HepG2 (cell line): ENCODE results near the gene CDC34. TPM values are rescaled to one million over a fixed set of nuclear protein-coding genes. Genes with fewer than 3 reads are reported as not detected.

Experiments
- ATAC-seq: fragments of 200-7000 bp; cut with Tn5 transposase; 3 replicates; pipeline ENCODE4 v1.9.1; 2020; ENCODE audit warnings: mild to moderate bottlenecking, moderate library complexity
- BruUV-seq: library from RNA; stranded (reverse); fragments of 400-500 nt; replicated peaks from 2 replicates; lab custom pipeline; 2021; lab: Mats Ljungman, UMichigan
- CTCF ChIA-PET: fragments of 300-600 bp; formaldehyde crosslinking; extraction: SDS; loops from one replicate; lab custom pipeline; 2021; ENCODE audit warnings: low total read pairs, inconsistent platforms, low intra/inter-chr PET ratio; lab: Yijun Ruan, JAX
- POLR2A ChIA-PET: fragments of 350-600 bp; sonication (Branson Sonifier 250); formaldehyde crosslinking; loops from one replicate; lab custom pipeline; 2020; ENCODE audit warnings: antibody characterized with exemption, inconsistent platforms; lab: Yijun Ruan, JAX
- DNase-seq: peaks from one replicate; pipeline ENCODE4 v3.0.0-alpha.2; 2015; ENCODE audit warnings: low spot score
- FAIRE-seq: peaks from 3 replicates; lab custom pipeline; 2011; peaks lifted over from hg19 to GRCh38; lab: Jason Lieb, UNC
- H2AFZ ChIP-seq: one replicate; pipeline ENCODE4 v1.6.1; 2011; ENCODE audit warnings: low read length, inconsistent platforms
- H3K27ac ChIP-seq: fragments of 300-600 bp; 3 replicates; pipeline ENCODE4 v1.8.0; 2011; ENCODE audit warnings: mixed run types, mild to moderate bottlenecking, mixed read lengths, low read length, inconsistent platforms; ENCODE audit not compliant: insufficient read depth; ENCODE audit errors: extremely low read length
- H3K27me3 ChIP-seq, 2 experiments: fragments of 200-600 bp in 1 of 2; 2 replicates in 1 of 2; 3 replicates in 1 of 2; pipeline versions ENCODE4 v1.6.0 to v1.8.0; 2011; ENCODE audit warnings: low read length in 2 of 2, mild to moderate bottlenecking in 2 of 2, moderate library complexity in 2 of 2, inconsistent platforms in 1 of 2; ENCODE audit not compliant: insufficient read depth in 2 of 2, control insufficient read depth in 1 of 2
- H3K36me3 ChIP-seq, 2 experiments: fragments of 200-600 bp in 1 of 2; replicated peaks in 1 of 2; 2 replicates in 1 of 2; 3 replicates in 1 of 2; pipeline versions ENCODE4 v1.5.1 to v1.8.0; 2011; ENCODE audit warnings: low read length in 2 of 2, inconsistent platforms in 1 of 2; ENCODE audit not compliant: insufficient read depth in 2 of 2, control insufficient read depth in 1 of 2
- H3K4me1 ChIP-seq: 2 replicates; pipeline ENCODE4 v1.5.1; 2012; ENCODE audit warnings: low read length, inconsistent platforms; ENCODE audit not compliant: insufficient read depth
- H3K4me2 ChIP-seq: 2 replicates; pipeline ENCODE4 v1.6.0; 2011; ENCODE audit warnings: low read depth, low read length, inconsistent platforms
- H3K4me3 ChIP-seq, 3 experiments: fragments of 200-600 bp in 1 of 3; sonication (generic), shearing (Covaris generic) in 1 of 3; replicated peaks in 1 of 3; 2 replicates each; pipeline ENCODE4 v1.5.1; 2011 to 2016; ENCODE audit warnings: low read length in 3 of 3, inconsistent platforms in 2 of 3, low read depth in 2 of 3, mild to moderate bottlenecking in 2 of 3, control low read depth in 1 of 3, mixed read lengths in 1 of 3; ENCODE audit not compliant: insufficient read depth in 1 of 3
- H3K79me2 ChIP-seq: one replicate; pipeline ENCODE4 v1.6.1; 2011; ENCODE audit warnings: low read length, inconsistent platforms; ENCODE audit not compliant: insufficient read depth
- H3K9ac ChIP-seq: 2 replicates; pipeline ENCODE4 v1.6.0; 2011; ENCODE audit warnings: mild to moderate bottlenecking, low read depth, low read length, inconsistent platforms; ENCODE audit not compliant: insufficient read depth
- H3K9me3 ChIP-seq: 2 replicates; pipeline ENCODE4 v1.5.1; 2012; ENCODE audit warnings: mild to moderate bottlenecking, low read length
- H4K20me1 ChIP-seq: 2 replicates; pipeline ENCODE4 v1.6.0; 2011; ENCODE audit warnings: inconsistent platforms, mild to moderate bottlenecking, low read length, moderate library complexity; ENCODE audit not compliant: insufficient read depth
- EZH2 ChIP-seq: conservative IDR thresholded peaks from 2 replicates; pipeline ENCODE4 v1.6.1; 2012; ENCODE audit warnings: mild to moderate bottlenecking, low read depth, low read length, moderate library complexity
- FOXA1 ChIP-seq, 2 experiments: fragments of 450-650 bp in 1 of 2; sonication (generic) in 1 of 2; formaldehyde crosslinking in 1 of 2; IDR thresholded peaks; 2 replicates each; pipeline versions ENCODE4 v1.4.0 to v1.6.1; 2016 to 2020; ENCODE audit warnings: missing genetic modification reagents in 1 of 2
- MTA1 ChIP-seq: sonication (generic); formaldehyde crosslinking; IDR thresholded peaks from 2 replicates; pipeline ENCODE4 v1.4.0; 2020; ENCODE audit warnings: missing genetic modification reagents, mild to moderate bottlenecking, borderline replicate concordance
- MXI1 ChIP-seq: IDR thresholded peaks from 3 replicates; pipeline ENCODE4 v1.6.1; 2012; ENCODE audit warnings: low read depth, low read length, inconsistent platforms, borderline replicate concordance
- NFAT5 ChIP-seq: sonication (generic); formaldehyde crosslinking; IDR thresholded peaks from 2 replicates; pipeline ENCODE4 v1.4.0; 2020; ENCODE audit warnings: missing genetic modification reagents
- NR2F6 ChIP-seq, 2 experiments: IDR thresholded peaks; 2 replicates each; pipeline ENCODE4 v1.6.1; 2016; ENCODE audit warnings: antibody characterized with exemption in 1 of 2, mild to moderate bottlenecking in 1 of 2
- ONECUT2 ChIP-seq: sonication (generic); formaldehyde crosslinking; IDR thresholded peaks from 2 replicates; pipeline ENCODE4 v1.4.0; 2020; ENCODE audit warnings: missing genetic modification reagents
- SAFB2 ChIP-seq: sonication (generic); formaldehyde crosslinking; IDR thresholded peaks from 2 replicates; pipeline ENCODE4 v1.5.1; 2020; ENCODE audit warnings: missing genetic modification reagents, low read depth, mild to moderate bottlenecking, borderline replicate concordance
- TOPORS ChIP-seq: sonication (generic); formaldehyde crosslinking; IDR thresholded peaks from 2 replicates; pipeline ENCODE4 v1.8.0; 2023; ENCODE audit warnings: mild to moderate bottlenecking, missing genetic modification reagents
- ZFY ChIP-seq: sonication (generic); formaldehyde crosslinking; IDR thresholded peaks from 2 replicates; pipeline ENCODE4 v1.4.0; 2020; ENCODE audit warnings: missing genetic modification reagents
- ZNF263 ChIP-seq: sonication (generic); formaldehyde crosslinking; IDR thresholded peaks from 2 replicates; pipeline ENCODE4 v1.4.0; 2020; ENCODE audit warnings: missing genetic modification reagents
- ZNF609 ChIP-seq: sonication (generic); formaldehyde crosslinking; IDR thresholded peaks from 2 replicates; pipeline ENCODE4 v1.4.0; 2020; ENCODE audit warnings: mild to moderate bottlenecking, missing genetic modification reagents, borderline replicate concordance
- ZNF616 ChIP-seq: sonication (generic); formaldehyde crosslinking; IDR thresholded peaks from 2 replicates; pipeline ENCODE4 v1.5.0; 2020; ENCODE audit warnings: low read depth, mild to moderate bottlenecking, missing genetic modification reagents
- WGBS: methylation state at CpG from one replicate; pipeline ENCODE4 v1.1.6; 2017; ENCODE audit warnings: low lambda C conversion rate; 5-methylcytosine and 5-hydroxymethylcytosine counted together
- in situ Hi-C: cut with HindIII; loops from 2 replicates; pipeline ENCODE4 v1.10.0; 2017; ENCODE audit warnings: low pct_unique_long_range_greater_than_20kb; ENCODE audit not compliant: extremely low pct_ligation_motif_present
- intact Hi-C: fragments of 100-400 bp; cut with micrococcal nuclease; formaldehyde crosslinking; loops from one replicate; pipeline ENCODE4 v1.10.0; 2022; ENCODE audit not compliant: unreplicated experiment
- polyA plus RNA-seq, 8 experiments: library from polyadenylated mRNA; depleted of rRNA in 3 of 8; stranded (reverse) in 7 of 8; unstranded in 1 of 8; fragments of >200 nt; fragmentation: Illumina TruSeq in 4 of 8; extraction: Trizol in 4 of 8; gene quantifications; 2 replicates each; pipeline versions ENCODE4 v1.2.1 to v1.2.3, GENCODE V29; 2011 to 2016; ENCODE audit warnings: low read depth in 4 of 8, missing spikeins in 1 of 8, mixed read lengths in 1 of 8; ENCODE audit not compliant: insufficient read depth in 1 of 8
- total RNA-seq, 5 experiments: library from RNA; depleted of rRNA; stranded (reverse); fragments of >200 nt; fragmentation: Illumina TruSeq; extraction: Trizol; gene quantifications; 2 replicates each; pipeline ENCODE4 v1.2.3, GENCODE V29; 2016; ENCODE audit warnings: low read depth in 1 of 5

Gene CDC34
- total and polyA plus RNA-seq, 2 of the 13 experiments (the other 11 are each of a cell fraction or from before 2014, with no cell fraction given) = 138 to 150 TPM

- Histone ChIP-seq H3K4me2 (peak overlapping the region; percentile 55), H4K20me1 (no peaks in the 10 kb centered on the region; the same call in 1 of the 2 replicates), H3K4me1 (peaks cover 39% of the 10 kb centered on the region), H3K9me3 (no peaks in the 10 kb centered on the region), H3K4me3 (peak overlapping the region in 1 of 3 experiments; percentile 52; a peak in 1 of 6 replicates), H3K27ac (peak overlapping the region; percentile 32), H3K79me2 (no peaks in the 10 kb centered on the region), H3K36me3 (no peaks in the 10 kb centered on the region), H2AFZ (no peak overlapping the region), H3K27me3 (no peaks in the 10 kb centered on the region), H3K9ac (no peak overlapping the region)
- WGBS = 75% methylated on average over 20 of the region's 62 CpGs
- ChIA-PET POLR2A (interaction anchor here (1.0 to 1.3 kb wide), 2 partner anchors 11 to 18 kb away, joined by 3 to 8 read pairs; no protein-coding TSS in a partner anchor), CTCF (no interaction called here)
- peak; percentile 55 for ATAC-seq
- intact Hi-C loops (no loop called here), in situ Hi-C loops (no loop called here)
- no peak for DNase-seq
- BruUV-seq = no TSS peak
- no peak for FAIRE-seq
- peak; percentile 54; the same call in 1 of the 2 replicates for TF ChIP-seq MTA1 (CRISPR knock-in tag)
- TF ChIP-seq NR2F6 (IDR thresholded peaks at IDR 0.05) = peak; percentile 46; the same call in 1 of the 2 replicates
- peak; percentile 11; the same call in 1 of the 2 replicates for TF ChIP-seq NR2F6 (CRISPR knock-in tag; IDR thresholded peaks at IDR 0.05)
- TF ChIP-seq ZFY = peak; percentile 11; the same call in 1 of the 2 replicates
- TF ChIP-seq TOPORS (CRISPR knock-in tag) = no peak
- TF ChIP-seq ONECUT2 = no peak
- no peak for TF ChIP-seq ZNF616 (CRISPR knock-in tag)
- no peak for TF ChIP-seq EZH2
- peak; percentile 16; the same call in 1 of the 2 replicates for TF ChIP-seq SAFB2 (CRISPR knock-in tag)
- peak; percentile 37; the same call in 1 of the 2 replicates for TF ChIP-seq ZNF609
- TF ChIP-seq NFAT5 (CRISPR knock-in tag) = no peak
- no peak for TF ChIP-seq FOXA1 (IDR thresholded peaks at IDR 0.05)
- peak; percentile 80 for TF ChIP-seq FOXA1 (CRISPR knock-in tag; IDR thresholded peaks at IDR 0.05)
- TF ChIP-seq ZNF263 (CRISPR knock-in tag) = peak; percentile 57; the same call in 1 of the 2 replicates
- no peak for TF ChIP-seq MXI1
These were observed 18.8 kb upstream of the CDC34 start for GRCh38 chr19:512547-513365.
